D721Med (cell line): Measurements from ENCODE around the gene ABLIM1.
A peak's percentile ranks its signal among the peaks of the same experiment; 100 is the strongest.

Source experiments
- DNase-seq: peaks from one replicate; pipeline ENCODE4 v3.0.0; 2011; ENCODE audit warnings: low spot score; ENCODE audit not compliant: insufficient read length
- FAIRE-seq: peaks from 2 replicates; lab custom pipeline; 2011; peaks lifted over from hg19 to GRCh38; lab: Jason Lieb, UNC
- CTCF ChIP-seq: IDR thresholded peaks from 2 replicates; pipeline ENCODE4 v1.5.1; 2012; ENCODE audit warnings: mild to moderate bottlenecking, control low read depth; ENCODE audit not compliant: insufficient read depth; ENCODE audit errors: missing control alignments

The ABLIM1 gene

GRCh38 chr10:114491933-114492332 is 166.1 kb downstream of the ABLIM1 start:
- FAIRE-seq (no peak), DNase-seq (no peak)
- no peak for TF ChIP-seq CTCF

GRCh38 chr10:114491419-114491818 is 166.7 kb downstream of the ABLIM1 start:
- FAIRE-seq (no peak), DNase-seq (no peak)
- TF ChIP-seq CTCF: no peak

- TF ChIP-seq CTCF: no peak
- no peak for DNase-seq
- FAIRE-seq: no peak
These were observed 168.4 kb downstream of the ABLIM1 start for GRCh38 chr10:114489521-114490310.

GRCh38 chr10:114487815-114488536 is 170.1 kb downstream of the ABLIM1 start:
- TF ChIP-seq CTCF: no peak
- no peak for FAIRE-seq
- no peak for DNase-seq

GRCh38 chr10:114486938-114487814 is 170.9 kb downstream of the ABLIM1 start:
- FAIRE-seq: no peak
- TF ChIP-seq CTCF: peak; percentile 20
- DNase-seq: no peak

GRCh38 chr10:114485696-114486400 is 172.2 kb downstream of the ABLIM1 start:
- TF ChIP-seq CTCF: no peak
- FAIRE-seq (no peak), DNase-seq (no peak)
